GM18511 (cell line): ENCODE data around the gene PCSK7.
"Not testable (repeated sequence)": the region's sequence is repeated elsewhere in the genome, so short reads cannot be mapped to it uniquely, and the experiment has no call there.

ENCODE experiments used
- ATAC-seq: cut with Tn5 transposase; IDR thresholded peaks from one replicate; pipeline ENCODE4 v1.9.1; 2021; ENCODE audit warnings: mild to moderate bottlenecking, moderate library complexity; ENCODE audit not compliant: unreplicated experiment

The PCSK7 gene

DNA sequence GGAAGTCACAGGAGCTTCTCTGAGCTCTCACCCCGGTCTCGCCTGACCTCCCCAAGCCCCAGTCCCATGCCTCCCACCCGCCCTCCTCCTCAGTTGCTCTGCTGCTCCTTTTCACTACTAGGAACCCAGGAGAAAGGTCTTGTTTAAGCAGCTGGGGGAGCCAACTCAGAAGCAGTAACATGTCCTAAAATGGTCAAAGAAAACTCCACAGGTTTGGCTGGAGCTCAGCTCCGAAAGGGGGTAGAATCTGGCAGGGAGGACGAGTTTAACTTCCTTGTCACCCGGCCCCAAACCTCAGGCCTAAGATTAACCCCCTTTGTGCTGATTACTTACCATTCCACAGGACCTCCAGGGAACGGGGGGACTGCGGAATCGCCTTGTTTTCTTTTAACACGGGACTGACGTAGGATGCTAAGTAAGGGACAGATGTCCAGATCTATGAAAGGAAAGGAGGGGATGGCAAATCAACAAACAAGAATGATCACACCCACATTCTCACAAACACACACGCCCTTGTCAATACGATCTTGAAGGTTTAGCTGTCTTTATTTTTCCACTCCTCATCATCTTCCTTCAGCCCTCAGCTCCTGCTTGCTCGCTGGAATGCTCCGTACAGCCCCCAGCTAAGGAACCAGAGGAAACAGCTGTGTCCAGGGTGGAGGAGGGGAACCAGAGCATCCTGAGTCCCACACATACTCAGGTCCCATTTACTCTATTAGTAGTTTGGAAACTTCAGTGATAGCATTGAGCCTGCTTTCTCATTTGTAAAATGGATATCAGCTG is 13.5 kb downstream of the PCSK7 start:
- no peak for ATAC-seq

GRCh38 chr11:117217141-117218084 is 14.5 kb downstream of the PCSK7 start:
- no peak for ATAC-seq

DNA sequence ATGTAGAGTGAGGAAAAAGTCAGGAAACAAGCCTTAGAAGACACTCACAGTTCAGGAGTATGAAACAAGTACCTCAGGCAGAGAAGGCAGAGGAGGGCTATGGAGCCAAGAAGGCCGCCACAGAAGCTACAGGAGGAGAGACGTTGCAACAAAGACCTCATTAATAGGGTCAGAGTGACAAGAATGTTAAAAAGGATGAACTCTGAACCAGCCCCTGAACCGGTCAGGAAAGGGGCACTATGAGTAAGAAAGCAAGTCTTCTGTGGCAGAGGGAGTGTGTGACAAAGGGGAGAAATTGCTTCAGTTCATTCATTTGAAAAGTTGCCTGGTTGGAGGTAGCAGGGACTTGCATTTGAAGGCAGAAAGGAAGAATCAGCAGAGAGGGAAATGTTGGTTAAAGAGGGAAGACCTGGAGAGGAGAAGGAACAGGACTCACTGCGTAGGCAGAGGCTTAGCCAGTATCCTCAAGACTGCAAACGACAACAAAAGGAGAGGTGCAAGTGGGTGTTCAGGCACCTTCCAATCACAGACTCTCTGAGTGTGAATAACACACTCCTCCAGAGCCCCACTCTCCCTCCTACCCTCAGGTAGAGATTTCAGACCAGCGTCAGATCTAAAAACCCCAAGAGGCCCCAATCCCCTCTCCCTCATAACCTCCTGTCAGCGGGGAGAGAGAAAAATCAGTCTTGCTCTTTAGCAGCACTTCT is 17.3 kb downstream of the PCSK7 start:
- ATAC-seq, result no peak

GRCh38 chr11:117212697-117213355 is 19.0 kb downstream of the PCSK7 start:
- ATAC-seq, result no peak

DNA sequence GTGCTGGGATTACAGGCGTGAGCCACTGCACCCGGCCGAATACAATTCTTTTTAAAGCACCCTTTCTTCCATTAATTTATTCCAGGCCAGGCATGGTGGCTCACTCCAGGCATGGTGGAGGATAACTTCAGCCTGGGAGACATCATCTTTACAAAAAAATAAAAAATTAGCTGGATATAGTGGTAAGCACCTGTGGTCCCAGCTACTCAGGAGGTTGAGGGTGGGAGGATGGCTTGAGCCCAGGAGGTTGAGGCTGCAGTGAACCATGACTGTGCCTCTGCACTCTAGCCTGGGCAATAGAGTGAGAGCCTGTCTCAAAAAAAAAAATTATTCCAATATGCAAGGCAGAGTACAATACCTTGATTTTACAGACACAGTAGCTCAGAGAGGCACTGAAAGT is 21.3 kb downstream of the PCSK7 start:
- ATAC-seq, result no peak

- not testable (repeated sequence) for ATAC-seq
Observed at GRCh38 chr11:117209351-117210125, 22.3 kb downstream of the PCSK7 start.

DNA sequence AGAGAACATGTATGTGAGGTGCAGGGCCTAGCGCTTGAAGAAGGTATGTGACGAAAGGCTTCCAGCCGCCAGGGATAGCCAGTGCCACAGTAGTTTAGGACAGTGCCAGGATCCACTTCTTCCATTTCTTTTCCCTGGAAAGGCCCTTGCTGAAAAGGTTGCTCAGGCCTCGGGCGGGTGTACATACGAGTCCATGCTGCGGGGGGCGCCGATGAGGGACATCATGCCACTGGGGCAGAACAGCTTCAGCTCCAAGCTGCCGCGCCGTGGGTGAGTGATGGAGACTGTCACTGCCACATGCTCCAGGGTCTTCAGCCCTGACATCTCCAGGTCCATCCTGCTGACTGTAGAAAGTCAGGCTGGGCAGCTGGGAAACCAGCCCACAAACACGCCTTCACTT is 23.2 kb downstream of the PCSK7 start:
- not testable (repeated sequence) for ATAC-seq

DNA sequence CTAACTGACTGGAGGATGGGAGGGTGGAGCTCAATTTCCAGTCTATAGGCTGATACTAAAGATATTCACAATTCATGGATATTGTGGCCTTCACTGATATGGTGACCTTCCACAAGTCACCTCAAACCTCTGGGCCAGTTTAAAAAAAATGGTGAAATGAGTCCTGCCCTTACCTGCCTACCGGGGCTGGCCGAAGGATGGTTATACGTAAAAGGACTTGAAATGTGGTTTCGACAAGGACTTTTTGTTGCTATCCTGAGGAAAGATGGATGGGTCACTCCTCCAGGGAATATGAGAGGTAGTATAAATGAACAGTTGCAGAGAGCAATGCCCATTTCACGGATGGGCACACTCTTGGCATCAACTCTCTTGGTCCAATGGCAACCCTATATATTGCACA is 24.4 kb downstream of the PCSK7 start:
- not testable (repeated sequence) for ATAC-seq

DNA sequence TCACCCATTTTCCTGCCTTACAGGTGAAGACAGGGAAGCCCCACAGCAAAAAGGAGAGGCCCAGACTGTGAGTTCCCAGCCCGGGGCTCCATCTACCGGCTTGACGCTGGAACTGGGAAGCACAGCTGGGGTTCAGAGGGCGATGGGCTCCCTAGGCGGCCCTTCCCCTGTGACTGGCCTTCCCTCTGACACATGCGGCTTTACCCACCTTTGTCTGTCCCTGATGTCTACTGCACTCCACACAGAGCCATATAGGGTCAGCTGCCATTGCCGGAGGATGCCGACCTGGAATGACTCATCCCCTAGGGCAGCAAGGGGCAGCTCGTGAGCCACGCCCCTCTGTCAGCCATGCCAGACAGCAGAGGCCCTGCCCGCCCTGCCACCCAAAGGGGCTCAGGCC is 25.0 kb downstream of the PCSK7 start:
- ATAC-seq, result not testable (repeated sequence)

DNA sequence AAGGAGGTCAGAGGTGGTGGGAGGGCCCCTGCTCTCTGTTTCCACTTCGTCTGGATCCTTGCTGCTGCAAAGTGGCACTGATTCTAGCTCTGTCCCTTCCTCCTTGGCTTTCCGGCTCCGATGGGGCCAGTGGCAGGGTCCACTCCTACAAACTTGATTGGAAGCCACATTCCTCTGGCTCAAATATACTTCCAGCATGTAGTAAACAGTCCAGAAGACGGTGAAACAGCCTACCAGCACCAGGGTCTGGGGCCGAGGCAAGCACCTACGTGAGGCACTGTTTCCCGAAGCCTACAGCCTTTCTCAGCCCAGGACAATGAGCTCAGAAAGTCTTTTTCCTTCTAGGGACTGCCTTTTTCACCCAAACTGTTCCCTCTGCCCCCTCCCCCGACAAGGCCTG is 25.8 kb downstream of the PCSK7 start:
- not testable (repeated sequence) for ATAC-seq

- ATAC-seq, result no peak
Observed at GRCh38 chr11:117205211-117205818, 26.6 kb downstream of the PCSK7 start.

- no peak for ATAC-seq
Observed at GRCh38 chr11:117204283-117205080, 27.4 kb downstream of the PCSK7 start.

DNA sequence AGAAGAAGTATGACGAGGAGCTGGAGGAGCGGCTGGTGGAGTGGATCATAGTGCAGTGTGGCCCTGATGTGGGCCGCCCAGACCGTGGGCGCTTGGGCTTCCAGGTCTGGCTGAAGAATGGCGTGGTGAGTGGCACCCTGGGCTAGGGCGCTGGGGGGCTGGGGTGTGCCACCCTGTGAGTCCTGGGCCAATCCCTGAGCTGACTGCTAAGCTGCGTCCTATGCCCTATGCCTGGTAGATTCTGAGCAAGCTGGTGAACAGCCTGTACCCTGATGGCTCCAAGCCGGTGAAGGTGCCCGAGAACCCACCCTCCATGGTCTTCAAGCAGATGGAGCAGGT is 28.8 kb downstream of the PCSK7 start:
- ATAC-seq, result no peak

DNA sequence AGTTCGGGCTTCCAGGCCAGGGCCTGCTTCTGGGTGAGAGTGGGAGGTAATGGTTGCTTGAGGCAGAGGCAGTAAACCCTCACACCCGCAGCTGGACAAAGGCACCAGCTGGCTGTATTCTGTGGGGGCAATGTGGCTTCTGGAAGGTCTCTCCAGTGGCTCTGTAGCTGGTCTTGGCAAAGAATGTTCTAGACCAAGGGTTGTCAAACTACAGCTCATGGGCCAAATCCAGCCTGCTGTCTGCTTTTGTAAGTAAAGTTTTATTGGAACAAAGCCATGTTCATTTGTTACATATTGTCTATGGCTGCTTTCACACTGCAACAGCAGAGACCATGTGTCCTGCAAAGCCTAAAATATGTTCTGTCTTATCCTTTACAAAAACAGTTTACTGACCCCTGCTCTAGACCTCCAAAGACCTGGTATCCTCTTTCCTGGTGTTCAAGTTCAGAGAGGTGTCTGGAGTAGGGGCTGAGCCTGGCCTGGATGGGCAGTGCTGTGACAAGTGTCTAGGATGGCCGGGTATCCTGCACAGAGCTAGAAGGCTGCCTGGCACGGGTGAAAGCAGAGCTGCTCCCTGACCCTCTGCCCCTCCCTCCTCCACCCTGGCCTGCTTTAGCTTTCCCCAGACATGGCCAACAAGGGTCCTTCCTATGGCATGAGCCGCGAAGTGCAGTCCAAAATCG is 29.3 kb downstream of the PCSK7 start:
- ATAC-seq, result no peak

GRCh38 chr11:117201658-117202305 is 30.1 kb downstream of the PCSK7 start:
- no peak for ATAC-seq

GRCh38 chr11:117200813-117201657 is 30.8 kb downstream of the PCSK7 start:
- ATAC-seq, result no peak
